ENCODE data around the gene KIF5A.

Gene KIF5A

GRCh38 chr12:57628280-57629191 is 78.7 kb downstream of the KIF5A start:
- no peaks in the 10 kb centered on the region for H3K9me3 ChIP-seq (ENCODE audit: control insufficient read depth in 5 of 5, low read length in 5 of 5)
- H3K27me3 ChIP-seq (ENCODE audit: control insufficient read depth in 5 of 5, insufficient read depth in 4 of 5, low read length in 5 of 5): peaks cover 49 to 75% (median 73%) of the 10 kb centered on the region in 5 donors
- no peak overlapping the region for H3K27ac ChIP-seq (ENCODE audit: low read depth, low read length)
- no peak overlapping the region for H3K9ac ChIP-seq (ENCODE audit: low read length in 5 of 5)
- no peaks in the 10 kb centered on the region for H3K36me3 ChIP-seq (ENCODE audit: control insufficient read depth in 5 of 5, insufficient read depth in 5 of 5, low read length in 5 of 5)
- H3K4me1 ChIP-seq (ENCODE audit: control insufficient read depth in 5 of 5, insufficient read depth in 5 of 5, low read length in 5 of 5): peaks cover 0 to 26% (median 15%) of the 10 kb centered on the region in 5 donors
- H3K4me3 ChIP-seq (ENCODE audit: low read depth in 1 of 5, low read length in 5 of 5): no peak overlapping the region

- no peak overlapping the region for H3K4me3 ChIP-seq (ENCODE audit: low read depth in 1 of 5, low read length in 5 of 5)
- no peaks in the 10 kb centered on the region for H3K9me3 ChIP-seq (ENCODE audit: control insufficient read depth in 5 of 5, low read length in 5 of 5)
- H3K36me3 ChIP-seq (ENCODE audit: control insufficient read depth in 5 of 5, insufficient read depth in 5 of 5, low read length in 5 of 5): no peaks in the 10 kb centered on the region
- no peak overlapping the region for H3K27ac ChIP-seq (ENCODE audit: low read depth, low read length)
- H3K4me1 ChIP-seq (ENCODE audit: control insufficient read depth in 5 of 5, insufficient read depth in 5 of 5, low read length in 5 of 5): peaks cover 0 to 26% (median 15%) of the 10 kb centered on the region in 5 donors
- peaks cover 38 to 66% (median 64%) of the 10 kb centered on the region in 5 donors for H3K27me3 ChIP-seq (ENCODE audit: control insufficient read depth in 5 of 5, insufficient read depth in 4 of 5, low read length in 5 of 5)
- no peak overlapping the region for H3K9ac ChIP-seq (ENCODE audit: low read length in 5 of 5)
Measured at GRCh38 chr12:57629897-57630471, 80.1 kb downstream of the KIF5A start.

- no peaks in the 10 kb centered on the region for H3K9me3 ChIP-seq (ENCODE audit: control insufficient read depth in 5 of 5, low read length in 5 of 5)
- peaks cover 32 to 60% (median 57%) of the 10 kb centered on the region in 5 donors for H3K27me3 ChIP-seq (ENCODE audit: control insufficient read depth in 5 of 5, insufficient read depth in 4 of 5, low read length in 5 of 5)
- H3K36me3 ChIP-seq (ENCODE audit: control insufficient read depth in 5 of 5, insufficient read depth in 5 of 5, low read length in 5 of 5): no peaks in the 10 kb centered on the region
- no peak overlapping the region for H3K27ac ChIP-seq (ENCODE audit: low read depth, low read length)
- no peak overlapping the region for H3K9ac ChIP-seq (ENCODE audit: low read length in 5 of 5)
- H3K4me1 ChIP-seq (ENCODE audit: control insufficient read depth in 5 of 5, insufficient read depth in 5 of 5, low read length in 5 of 5): peaks cover 0 to 26% (median 15%) of the 10 kb centered on the region in 5 donors
- H3K4me3 ChIP-seq (ENCODE audit: low read depth in 1 of 5, low read length in 5 of 5): no peak overlapping the region
Measured at GRCh38 chr12:57630891-57631433, 81.1 kb downstream of the KIF5A start.

GRCh38 chr12:57631566-57632072 is 81.8 kb downstream of the KIF5A start:
- Histone ChIP-seq H3K27ac (ENCODE audit: low read depth, low read length) (no peak overlapping the region), H3K4me1 (ENCODE audit: control insufficient read depth in 5 of 5, insufficient read depth in 5 of 5, low read length in 5 of 5) (peaks cover 0 to 26% (median 15%) of the 10 kb centered on the region in 5 donors), H3K9me3 (ENCODE audit: control insufficient read depth in 5 of 5, low read length in 5 of 5) (no peaks in the 10 kb centered on the region), H3K27me3 (ENCODE audit: control insufficient read depth in 5 of 5, insufficient read depth in 4 of 5, low read length in 5 of 5) (peaks cover 28 to 53% (median 50%) of the 10 kb centered on the region in 5 donors), H3K4me3 (ENCODE audit: low read depth in 1 of 5, low read length in 5 of 5) (peak overlapping the region in 3 of 5 donors; percentile 27 to 67 (median 60)), H3K36me3 (ENCODE audit: control insufficient read depth in 5 of 5, insufficient read depth in 5 of 5, low read length in 5 of 5) (no peaks in the 10 kb centered on the region), H3K9ac (ENCODE audit: low read length in 5 of 5) (no peak overlapping the region)

- H3K36me3 ChIP-seq (ENCODE audit: control insufficient read depth in 5 of 5, insufficient read depth in 5 of 5, low read length in 5 of 5): no peaks in the 10 kb centered on the region
- peaks cover 26 to 49% (median 45%) of the 10 kb centered on the region in 5 donors for H3K27me3 ChIP-seq (ENCODE audit: control insufficient read depth in 5 of 5, insufficient read depth in 4 of 5, low read length in 5 of 5)
- no peak overlapping the region for H3K27ac ChIP-seq (ENCODE audit: low read depth, low read length)
- no peaks in the 10 kb centered on the region for H3K9me3 ChIP-seq (ENCODE audit: control insufficient read depth in 5 of 5, low read length in 5 of 5)
- peak overlapping the region in 1 of 5 donors; percentile 39 for H3K9ac ChIP-seq (ENCODE audit: low read length in 5 of 5)
- peaks cover 0 to 26% (median 15%) of the 10 kb centered on the region in 5 donors for H3K4me1 ChIP-seq (ENCODE audit: control insufficient read depth in 5 of 5, insufficient read depth in 5 of 5, low read length in 5 of 5)
- H3K4me3 ChIP-seq (ENCODE audit: low read depth in 1 of 5, low read length in 5 of 5): peak overlapping the region in 4 of 5 donors; percentile 51 to 75 (median 64)
Measured at GRCh38 chr12:57632073-57632957, 82.5 kb downstream of the KIF5A start.

GRCh38 chr12:57632958-57633840 is 83.4 kb downstream of the KIF5A start, which contains the start of gene B4GALNT1:
Gene B4GALNT1, minus strand, starts transcription at chr12:57633201. Its CDS starts 1,069 bp downstream, at chr12:57632132.
- Histone ChIP-seq H3K4me3 (ENCODE audit: low read depth in 1 of 5, low read length in 5 of 5) (peak within 1 kb of the TSS; percentile 51 to 75 (median 60)), H3K36me3 (ENCODE audit: control insufficient read depth in 5 of 5, insufficient read depth in 5 of 5, low read length in 5 of 5) (no peaks in the 10 kb centered on the region), H3K9ac (ENCODE audit: low read length in 5 of 5) (peak within 1 kb of the TSS in 1 of 5 donors; percentile 39), H3K27ac (ENCODE audit: low read depth, low read length) (no peak within 1 kb of the TSS), H3K27me3 (ENCODE audit: control insufficient read depth in 5 of 5, insufficient read depth in 4 of 5, low read length in 5 of 5) (peaks cover 20 to 40% (median 38%) of the 10 kb centered on the region in 5 donors), H3K9me3 (ENCODE audit: control insufficient read depth in 5 of 5, low read length in 5 of 5) (no peaks in the 10 kb centered on the region), H3K4me1 (ENCODE audit: control insufficient read depth in 5 of 5, insufficient read depth in 5 of 5, low read length in 5 of 5) (peaks cover 0 to 18% (median 15%) of the 10 kb centered on the region in 5 donors)
